Keratinocyte (primary cell): ENCODE results near the gene MYOZ3. TPM values are rescaled to one million over a fixed set of nuclear protein-coding genes. Genes with fewer than 3 reads are reported as not detected.

Experiments
- DNase-seq: peaks from one replicate; pipeline ENCODE4 v3.0.0-alpha.2; 2011; ENCODE audit warnings: low read depth, missing footprints, low spot score
- FAIRE-seq: peaks from 2 replicates; lab custom pipeline; 2011; peaks lifted over from hg19 to GRCh38; lab: Jason Lieb, UNC
- H2AFZ ChIP-seq: 2 replicates; pipeline ENCODE4 v1.6.0; 2012; ENCODE audit warnings: low read length, control low read depth, inconsistent platforms; ENCODE audit not compliant: control insufficient read depth
- H3K27ac ChIP-seq: 2 replicates; pipeline ENCODE4 v1.5.1; 2011; ENCODE audit warnings: low read length; ENCODE audit not compliant: control insufficient read depth, insufficient read depth
- H3K27me3 ChIP-seq: 3 replicates; pipeline ENCODE4 v1.6.0; 2011; ENCODE audit warnings: low read length; ENCODE audit not compliant: control insufficient read depth, insufficient read depth; ENCODE audit errors: extremely low read depth
- H3K36me3 ChIP-seq, 2 experiments: 2 replicates in 1 of 2; 3 replicates in 1 of 2; pipeline ENCODE4 v1.5.1; 2011; ENCODE audit warnings: low read length in 2 of 2, mild to moderate bottlenecking in 1 of 2; ENCODE audit not compliant: control insufficient read depth in 2 of 2, insufficient read depth in 2 of 2; ENCODE audit errors: extremely low read depth in 1 of 2
- H3K4me1 ChIP-seq: 3 replicates; pipeline ENCODE4 v1.5.1; 2011; ENCODE audit warnings: low read length; ENCODE audit not compliant: control insufficient read depth, insufficient read depth; ENCODE audit errors: extremely low read depth
- H3K4me2 ChIP-seq: 3 replicates; pipeline ENCODE4 v1.6.0; 2011; ENCODE audit warnings: low read depth, low read length; ENCODE audit not compliant: control insufficient read depth, insufficient read depth; ENCODE audit errors: extremely low read depth
- H3K4me3 ChIP-seq, 3 experiments: fragments of 200-600 bp in 1 of 3; sonication (generic) in 1 of 3; 2 replicates in 2 of 3; 3 replicates in 1 of 3; pipeline ENCODE4 v1.5.1; 2011 to 2016; ENCODE audit warnings: low read length in 3 of 3, mild to moderate bottlenecking in 3 of 3, control low read depth in 2 of 3, inconsistent platforms in 1 of 3, low read depth in 1 of 3, mixed read lengths in 1 of 3, mixed run types in 1 of 3, moderate library complexity in 1 of 3; ENCODE audit not compliant: control insufficient read depth in 2 of 3, insufficient read depth in 2 of 3; ENCODE audit errors: extremely low read depth in 1 of 3
- H3K79me2 ChIP-seq: 2 replicates; pipeline ENCODE4 v1.6.0; 2012; ENCODE audit warnings: low read length; ENCODE audit not compliant: control insufficient read depth, insufficient read depth
- H3K9ac ChIP-seq: 3 replicates; pipeline ENCODE4 v1.6.0; 2011; ENCODE audit warnings: low read length; ENCODE audit not compliant: control insufficient read depth, insufficient read depth; ENCODE audit errors: extremely low read depth
- H3K9me1 ChIP-seq: 3 replicates; pipeline ENCODE4 v1.6.0; 2011; ENCODE audit warnings: low read length; ENCODE audit not compliant: control insufficient read depth, insufficient read depth; ENCODE audit errors: extremely low read depth
- H3K9me3 ChIP-seq: 2 replicates; pipeline ENCODE4 v1.5.1; 2012; ENCODE audit warnings: low read depth, low read length; ENCODE audit not compliant: control insufficient read depth
- H4K20me1 ChIP-seq: 3 replicates; pipeline ENCODE4 v1.6.0; 2011; ENCODE audit warnings: low read length; ENCODE audit not compliant: control insufficient read depth, insufficient read depth; ENCODE audit errors: extremely low read depth
- CTCF ChIP-seq, 3 experiments: IDR thresholded peaks in 1 of 3; conservative IDR thresholded peaks in 1 of 3; optimal IDR thresholded peaks in 1 of 3; 2 replicates in 2 of 3; 3 replicates in 1 of 3; pipeline versions ENCODE3 to v1.5.1; 2011; ENCODE audit warnings: low read length in 3 of 3, mild to moderate bottlenecking in 3 of 3, moderate library complexity in 2 of 3, control low read depth in 1 of 3, inconsistent platforms in 1 of 3; ENCODE audit not compliant: insufficient read depth in 2 of 3; ENCODE audit errors: extremely low read depth in 1 of 3
- EZH2 ChIP-seq: IDR thresholded peaks from one replicate; pipeline ENCODE4 v1.6.1; 2012; ENCODE audit warnings: inconsistent platforms, mild to moderate bottlenecking, low read length, moderate library complexity
- dilution Hi-C: fragments of 300-500 bp; cut with MboI; formaldehyde crosslinking; loops from one replicate; pipeline ENCODE4 v1.7.0; 2020; ENCODE audit warnings: low sequenced_read_pairs; ENCODE audit not compliant: extremely low pct_ligation_motif_present
- polyA plus RNA-seq, 5 experiments: library from polyadenylated mRNA; depleted of rRNA in 3 of 5; stranded (reverse) in 3 of 5; stranded (forward) in 1 of 5; unstranded in 1 of 5; fragments of >200 nt; gene quantifications; 1 replicate in 1 of 5; 2 replicates in 3 of 5; 3 replicates in 1 of 5; pipeline versions ENCODE4 v1.2.1 to v1.2.3, GENCODE V29; 2011 to 2012; ENCODE audit warnings: missing spikeins in 2 of 5, low read depth in 1 of 5, low replicate concordance in 1 of 5

MYOZ3 gene
- polyA plus RNA-seq, 1 donor (not counting 4 experiments of a cell fraction or from before 2014, with no cell fraction given): 0.03 TPM

GRCh38 chr5:150616024-150616470 lies 45.0 kb upstream of the MYOZ3 start:
- Histone ChIP-seq H3K9me1 (no peaks in the 10 kb centered on the region), H3K9me3 (no peaks in the 10 kb centered on the region), H3K79me2 (no peaks in the 10 kb centered on the region), H4K20me1 (no peaks in the 10 kb centered on the region), H3K36me3 (no peaks in the 10 kb centered on the region), H3K27ac (no peak overlapping the region), H3K4me2 (no peak overlapping the region), H2AFZ (no peak overlapping the region), H3K27me3 (peaks cover 8% of the 10 kb centered on the region), H3K4me1 (peaks cover 14% of the 10 kb centered on the region), H3K4me3 (no peak overlapping the region), H3K9ac (no peak overlapping the region)
- TF ChIP-seq CTCF (optimal IDR thresholded peaks at IDR 0.05 in 1 of 3, IDR thresholded peaks at IDR 0.05 in 1 of 3, conservative IDR thresholded peaks at IDR 0.05 in 1 of 3; ENCODE audit: extremely low read depth in 1 of 3, insufficient read depth in 2 of 3, low read length in 3 of 3) (no peak), EZH2 (no peak)
- FAIRE-seq: no peak
- DNase-seq: no peak
- dilution Hi-C loops: no loop called here

- Histone ChIP-seq H3K27me3 (peaks cover 8% of the 10 kb centered on the region), H3K79me2 (no peaks in the 10 kb centered on the region), H3K4me3 (no peak overlapping the region), H3K27ac (no peak overlapping the region), H4K20me1 (no peaks in the 10 kb centered on the region), H3K9ac (no peak overlapping the region), H3K4me1 (peaks cover 14% of the 10 kb centered on the region), H3K9me1 (no peaks in the 10 kb centered on the region), H3K9me3 (no peaks in the 10 kb centered on the region), H3K4me2 (no peak overlapping the region), H2AFZ (no peak overlapping the region), H3K36me3 (no peaks in the 10 kb centered on the region)
- DNase-seq (no peak), FAIRE-seq (no peak)
- dilution Hi-C loops: no loop called here
- TF ChIP-seq CTCF (optimal IDR thresholded peaks at IDR 0.05 in 1 of 3, IDR thresholded peaks at IDR 0.05 in 1 of 3, conservative IDR thresholded peaks at IDR 0.05 in 1 of 3; ENCODE audit: extremely low read depth in 1 of 3, insufficient read depth in 2 of 3, low read length in 3 of 3) (no peak), EZH2 (no peak)
These were observed 44.5 kb upstream of the MYOZ3 start for GRCh38 chr5:150616506-150616905.
